ENCODE measurements around the gene PMEL. TPM values are rescaled to one million over a fixed set of nuclear protein-coding genes. Genes with fewer than 3 reads are reported as not detected.

PMEL gene
- total RNA-seq, 1 experiment from 2014 or later: 72.2 TPM

GRCh38 chr12:55985341-55985740 lies 19.5 kb upstream of the PMEL start:
- ChIA-PET POLR2A (interaction anchor here (3.3 kb wide), 1 partner anchor 11 kb away, joined by 12 read pairs; the partner anchor contains the start of gene RAB5B), CTCF (interaction anchor here (0.8 to 2.9 kb wide), 4 partner anchors 11 to 44 kb away, joined by 3 to 14 read pairs (median 5); partner anchors contain the start of genes RAB5B and SUOX)
- Mint-ChIP-seq H3K36me3 (peaks cover 43% of the 10 kb centered on the region), H3K4me1 (no peaks in the 10 kb centered on the region), H3K27ac (no peak overlapping the region), H3K4me3 (no peak overlapping the region), H3K9me3 (no peaks in the 10 kb centered on the region), H3K27me3 (ENCODE audit: low read depth) (no peaks in the 10 kb centered on the region)
- ATAC-seq (no peak), DNase-seq (ENCODE audit: low spot score) (no peak)
- TF ChIP-seq PRRX2 (CRISPR knock-in tag; IDR thresholded peaks at IDR 0.05): no peak
- no peak for TF ChIP-seq HMGA2 (CRISPR knock-in tag; IDR thresholded peaks at IDR 0.05)
- TF ChIP-seq MYBL2 (CRISPR knock-in tag; IDR thresholded peaks at IDR 0.05): no peak
- TF ChIP-seq, protein P1, sequence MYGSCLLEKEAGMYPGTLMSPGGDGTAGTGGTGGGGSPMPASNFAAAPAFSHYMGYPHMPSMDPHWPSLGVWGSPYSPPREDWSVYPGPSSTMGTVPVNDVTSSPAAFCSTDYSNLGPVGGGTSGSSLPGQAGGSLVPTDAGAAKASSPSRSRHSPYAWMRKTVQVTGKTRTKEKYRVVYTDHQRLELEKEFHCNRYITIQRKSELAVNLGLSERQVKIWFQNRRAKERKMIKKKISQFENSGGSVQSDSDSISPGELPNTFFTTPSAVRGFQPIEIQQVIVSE (CRISPR knock-in tag; IDR thresholded peaks at IDR 0.05; ENCODE audit: borderline replicate concordance): no peak
- TF ChIP-seq RELA (CRISPR knock-in tag; IDR thresholded peaks at IDR 0.05; ENCODE audit: borderline replicate concordance): no peak
- TF ChIP-seq, protein P2, sequence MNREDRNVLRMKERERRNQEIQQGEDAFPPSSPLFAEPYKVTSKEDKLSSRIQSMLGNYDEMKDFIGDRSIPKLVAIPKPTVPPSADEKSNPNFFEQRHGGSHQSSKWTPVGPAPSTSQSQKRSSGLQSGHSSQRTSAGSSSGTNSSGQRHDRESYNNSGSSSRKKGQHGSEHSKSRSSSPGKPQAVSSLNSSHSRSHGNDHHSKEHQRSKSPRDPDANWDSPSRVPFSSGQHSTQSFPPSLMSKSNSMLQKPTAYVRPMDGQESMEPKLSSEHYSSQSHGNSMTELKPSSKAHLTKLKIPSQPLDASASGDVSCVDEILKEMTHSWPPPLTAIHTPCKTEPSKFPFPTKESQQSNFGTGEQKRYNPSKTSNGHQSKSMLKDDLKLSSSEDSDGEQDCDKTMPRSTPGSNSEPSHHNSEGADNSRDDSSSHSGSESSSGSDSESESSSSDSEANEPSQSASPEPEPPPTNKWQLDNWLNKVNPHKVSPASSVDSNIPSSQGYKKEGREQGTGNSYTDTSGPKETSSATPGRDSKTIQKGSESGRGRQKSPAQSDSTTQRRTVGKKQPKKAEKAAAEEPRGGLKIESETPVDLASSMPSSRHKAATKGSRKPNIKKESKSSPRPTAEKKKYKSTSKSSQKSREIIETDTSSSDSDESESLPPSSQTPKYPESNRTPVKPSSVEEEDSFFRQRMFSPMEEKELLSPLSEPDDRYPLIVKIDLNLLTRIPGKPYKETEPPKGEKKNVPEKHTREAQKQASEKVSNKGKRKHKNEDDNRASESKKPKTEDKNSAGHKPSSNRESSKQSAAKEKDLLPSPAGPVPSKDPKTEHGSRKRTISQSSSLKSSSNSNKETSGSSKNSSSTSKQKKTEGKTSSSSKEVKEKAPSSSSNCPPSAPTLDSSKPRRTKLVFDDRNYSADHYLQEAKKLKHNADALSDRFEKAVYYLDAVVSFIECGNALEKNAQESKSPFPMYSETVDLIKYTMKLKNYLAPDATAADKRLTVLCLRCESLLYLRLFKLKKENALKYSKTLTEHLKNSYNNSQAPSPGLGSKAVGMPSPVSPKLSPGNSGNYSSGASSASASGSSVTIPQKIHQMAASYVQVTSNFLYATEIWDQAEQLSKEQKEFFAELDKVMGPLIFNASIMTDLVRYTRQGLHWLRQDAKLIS (CRISPR knock-in tag; IDR thresholded peaks at IDR 0.05; ENCODE audit: borderline replicate concordance): no peak
- TF ChIP-seq CBFB (CRISPR knock-in tag; IDR thresholded peaks at IDR 0.05; ENCODE audit: low read depth): no peak
- TF ChIP-seq, protein P3, sequence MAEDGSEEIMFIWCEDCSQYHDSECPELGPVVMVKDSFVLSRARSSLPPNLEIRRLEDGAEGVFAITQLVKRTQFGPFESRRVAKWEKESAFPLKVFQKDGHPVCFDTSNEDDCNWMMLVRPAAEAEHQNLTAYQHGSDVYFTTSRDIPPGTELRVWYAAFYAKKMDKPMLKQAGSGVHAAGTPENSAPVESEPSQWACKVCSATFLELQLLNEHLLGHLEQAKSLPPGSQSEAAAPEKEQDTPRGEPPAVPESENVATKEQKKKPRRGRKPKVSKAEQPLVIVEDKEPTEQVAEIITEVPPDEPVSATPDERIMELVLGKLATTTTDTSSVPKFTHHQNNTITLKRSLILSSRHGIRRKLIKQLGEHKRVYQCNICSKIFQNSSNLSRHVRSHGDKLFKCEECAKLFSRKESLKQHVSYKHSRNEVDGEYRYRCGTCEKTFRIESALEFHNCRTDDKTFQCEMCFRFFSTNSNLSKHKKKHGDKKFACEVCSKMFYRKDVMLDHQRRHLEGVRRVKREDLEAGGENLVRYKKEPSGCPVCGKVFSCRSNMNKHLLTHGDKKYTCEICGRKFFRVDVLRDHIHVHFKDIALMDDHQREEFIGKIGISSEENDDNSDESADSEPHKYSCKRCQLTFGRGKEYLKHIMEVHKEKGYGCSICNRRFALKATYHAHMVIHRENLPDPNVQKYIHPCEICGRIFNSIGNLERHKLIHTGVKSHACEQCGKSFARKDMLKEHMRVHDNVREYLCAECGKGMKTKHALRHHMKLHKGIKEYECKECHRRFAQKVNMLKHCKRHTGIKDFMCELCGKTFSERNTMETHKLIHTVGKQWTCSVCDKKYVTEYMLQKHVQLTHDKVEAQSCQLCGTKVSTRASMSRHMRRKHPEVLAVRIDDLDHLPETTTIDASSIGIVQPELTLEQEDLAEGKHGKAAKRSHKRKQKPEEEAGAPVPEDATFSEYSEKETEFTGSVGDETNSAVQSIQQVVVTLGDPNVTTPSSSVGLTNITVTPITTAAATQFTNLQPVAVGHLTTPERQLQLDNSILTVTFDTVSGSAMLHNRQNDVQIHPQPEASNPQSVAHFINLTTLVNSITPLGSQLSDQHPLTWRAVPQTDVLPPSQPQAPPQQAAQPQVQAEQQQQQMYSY (CRISPR knock-in tag; IDR thresholded peaks at IDR 0.05): no peak
- TF ChIP-seq SP1 (CRISPR knock-in tag; conservative IDR thresholded peaks at IDR 0.05): no peak
- TF ChIP-seq ZNF416 (CRISPR knock-in tag; IDR thresholded peaks at IDR 0.05): no peak
- no peak for TF ChIP-seq NR2C2 (CRISPR knock-in tag; IDR thresholded peaks at IDR 0.05)
- no peak for TF ChIP-seq ZNF317 (CRISPR knock-in tag; IDR thresholded peaks at IDR 0.05; ENCODE audit: borderline replicate concordance, low read depth)
- TF ChIP-seq ZNF232 (CRISPR knock-in tag; IDR thresholded peaks at IDR 0.05): no peak
- TF ChIP-seq FOXJ3 (CRISPR knock-in tag; IDR thresholded peaks at IDR 0.05; ENCODE audit: borderline replicate concordance): no peak

DNA sequence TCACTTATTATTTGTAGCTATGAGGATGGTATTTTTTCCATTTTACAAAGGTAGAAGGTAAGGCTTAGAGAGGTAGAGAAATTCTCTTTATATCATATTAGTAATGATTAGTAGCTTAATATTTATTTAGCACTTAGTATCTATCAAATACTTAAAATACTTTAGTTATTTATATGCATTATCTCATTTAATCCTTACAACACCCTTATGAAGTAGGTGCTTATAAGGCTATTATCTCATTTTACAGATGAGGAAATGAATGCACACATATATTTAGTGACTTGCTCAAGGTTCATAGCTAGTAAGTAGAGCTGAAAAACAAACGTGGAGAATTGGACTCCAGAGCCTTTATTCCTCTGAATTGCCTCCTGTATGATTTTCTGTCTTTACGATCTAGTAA lies 19.0 kb upstream of the PMEL start:
- ChIA-PET CTCF (interaction anchor here (0.6 to 2.9 kb wide), 6 partner anchors 11 to 247 kb away, joined by 3 to 14 read pairs (median 4); partner anchors contain the start of gene RAB5B), POLR2A (interaction anchor here (3.3 kb wide), 1 partner anchor 11 kb away, joined by 12 read pairs; the partner anchor contains the start of gene RAB5B)
- Mint-ChIP-seq H3K4me1 (no peaks in the 10 kb centered on the region), H3K27ac (no peak overlapping the region), H3K9me3 (no peaks in the 10 kb centered on the region), H3K27me3 (ENCODE audit: low read depth) (no peaks in the 10 kb centered on the region), H3K4me3 (no peak overlapping the region), H3K36me3 (peaks cover 42% of the 10 kb centered on the region)
- DNase-seq (ENCODE audit: low spot score) (no peak), ATAC-seq (no peak)
- TF ChIP-seq ELF4 (CRISPR knock-in tag; IDR thresholded peaks at IDR 0.05; ENCODE audit: low read depth) (no peak), NR1H2 (CRISPR knock-in tag; IDR thresholded peaks at IDR 0.05) (no peak), GABPB1 (CRISPR knock-in tag; IDR thresholded peaks at IDR 0.05) (no peak), ARID4B (CRISPR knock-in tag; IDR thresholded peaks at IDR 0.05; ENCODE audit: borderline replicate concordance) (no peak), ZNF416 (CRISPR knock-in tag; IDR thresholded peaks at IDR 0.05) (no peak)
- TF ChIP-seq, protein P4, sequence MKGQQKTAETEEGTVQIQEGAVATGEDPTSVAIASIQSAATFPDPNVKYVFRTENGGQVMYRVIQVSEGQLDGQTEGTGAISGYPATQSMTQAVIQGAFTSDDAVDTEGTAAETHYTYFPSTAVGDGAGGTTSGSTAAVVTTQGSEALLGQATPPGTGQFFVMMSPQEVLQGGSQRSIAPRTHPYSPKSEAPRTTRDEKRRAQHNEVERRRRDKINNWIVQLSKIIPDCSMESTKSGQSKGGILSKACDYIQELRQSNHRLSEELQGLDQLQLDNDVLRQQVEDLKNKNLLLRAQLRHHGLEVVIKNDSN (CRISPR knock-in tag; IDR thresholded peaks at IDR 0.05): no peak

Measured in WTC11 (cell line).